IPS-15b (cell line): ENCODE data around the gene EEPD1.

ENCODE experiments used
- H3K27me3 ChIP-seq: one replicate; pipeline ENCODE4 v1.6.1; 2013; ENCODE audit warnings: low read length; ENCODE audit not compliant: control insufficient read depth, insufficient read depth
- H3K36me3 ChIP-seq: one replicate; pipeline ENCODE4 v1.6.1; 2013; ENCODE audit warnings: low read length; ENCODE audit not compliant: control insufficient read depth, insufficient read depth
- H3K4me1 ChIP-seq: one replicate; pipeline ENCODE4 v1.6.1; 2013; ENCODE audit warnings: mild to moderate bottlenecking, low read length; ENCODE audit not compliant: control insufficient read depth, insufficient read depth
- H3K4me3 ChIP-seq: one replicate; pipeline ENCODE4 v1.5.1; 2013; ENCODE audit warnings: low read depth, low read length
- H3K9ac ChIP-seq: one replicate; pipeline ENCODE4 v1.6.1; 2013; ENCODE audit warnings: low read depth, mild to moderate bottlenecking, low read length
- H3K9me3 ChIP-seq: one replicate; pipeline ENCODE4 v1.6.1; 2013; ENCODE audit warnings: mild to moderate bottlenecking, low read length; ENCODE audit not compliant: control insufficient read depth, insufficient read depth

Gene EEPD1

GRCh38 chr7:36131026-36131425, 22.0 kb upstream of the EEPD1 start:
- H3K4me3 ChIP-seq = no peak overlapping the region
- H3K27me3 ChIP-seq = no peaks in the 10 kb centered on the region
- no peak overlapping the region for H3K9ac ChIP-seq
- H3K4me1 ChIP-seq = no peaks in the 10 kb centered on the region
- no peaks in the 10 kb centered on the region for H3K36me3 ChIP-seq
- H3K9me3 ChIP-seq = no peaks in the 10 kb centered on the region

GRCh38 chr7:36131499-36131898, 21.6 kb upstream of the EEPD1 start:
- Histone ChIP-seq H3K27me3 (no peaks in the 10 kb centered on the region), H3K9ac (no peak overlapping the region), H3K9me3 (no peaks in the 10 kb centered on the region), H3K4me1 (no peaks in the 10 kb centered on the region), H3K4me3 (no peak overlapping the region), H3K36me3 (no peaks in the 10 kb centered on the region)

GRCh38 chr7:36132012-36132411, 21.0 kb upstream of the EEPD1 start:
- no peaks in the 10 kb centered on the region for H3K36me3 ChIP-seq
- H3K27me3 ChIP-seq = no peaks in the 10 kb centered on the region
- no peaks in the 10 kb centered on the region for H3K4me1 ChIP-seq
- no peak overlapping the region for H3K4me3 ChIP-seq
- H3K9me3 ChIP-seq = no peaks in the 10 kb centered on the region
- no peak overlapping the region for H3K9ac ChIP-seq

GRCh38 chr7:36135700-36136099, 17.4 kb upstream of the EEPD1 start:
- H3K9me3 ChIP-seq = no peaks in the 10 kb centered on the region
- H3K4me1 ChIP-seq = no peaks in the 10 kb centered on the region
- no peak overlapping the region for H3K4me3 ChIP-seq
- no peaks in the 10 kb centered on the region for H3K27me3 ChIP-seq
- H3K36me3 ChIP-seq = no peaks in the 10 kb centered on the region
- H3K9ac ChIP-seq = no peak overlapping the region

- Histone ChIP-seq H3K9me3 (no peaks in the 10 kb centered on the region), H3K4me1 (no peaks in the 10 kb centered on the region), H3K27me3 (no peaks in the 10 kb centered on the region), H3K4me3 (no peak overlapping the region), H3K36me3 (no peaks in the 10 kb centered on the region), H3K9ac (no peak overlapping the region)
Measured at GRCh38 chr7:36137258-36137657, 15.8 kb upstream of the EEPD1 start.

GRCh38 chr7:36137754-36138153, 15.3 kb upstream of the EEPD1 start:
- H3K36me3 ChIP-seq = no peaks in the 10 kb centered on the region
- no peak overlapping the region for H3K9ac ChIP-seq
- H3K4me3 ChIP-seq = no peak overlapping the region
- H3K4me1 ChIP-seq = no peaks in the 10 kb centered on the region
- H3K9me3 ChIP-seq = no peaks in the 10 kb centered on the region
- no peaks in the 10 kb centered on the region for H3K27me3 ChIP-seq

GRCh38 chr7:36138209-36138608, 14.8 kb upstream of the EEPD1 start:
- no peaks in the 10 kb centered on the region for H3K9me3 ChIP-seq
- H3K36me3 ChIP-seq = no peaks in the 10 kb centered on the region
- no peaks in the 10 kb centered on the region for H3K4me1 ChIP-seq
- no peak overlapping the region for H3K9ac ChIP-seq
- H3K27me3 ChIP-seq = no peaks in the 10 kb centered on the region
- H3K4me3 ChIP-seq = no peak overlapping the region

- Histone ChIP-seq H3K4me3 (no peak overlapping the region), H3K27me3 (no peaks in the 10 kb centered on the region), H3K4me1 (no peaks in the 10 kb centered on the region), H3K9me3 (no peaks in the 10 kb centered on the region), H3K36me3 (no peaks in the 10 kb centered on the region), H3K9ac (no peak overlapping the region)
Measured at GRCh38 chr7:36141351-36141750, 11.7 kb upstream of the EEPD1 start.

DNA sequence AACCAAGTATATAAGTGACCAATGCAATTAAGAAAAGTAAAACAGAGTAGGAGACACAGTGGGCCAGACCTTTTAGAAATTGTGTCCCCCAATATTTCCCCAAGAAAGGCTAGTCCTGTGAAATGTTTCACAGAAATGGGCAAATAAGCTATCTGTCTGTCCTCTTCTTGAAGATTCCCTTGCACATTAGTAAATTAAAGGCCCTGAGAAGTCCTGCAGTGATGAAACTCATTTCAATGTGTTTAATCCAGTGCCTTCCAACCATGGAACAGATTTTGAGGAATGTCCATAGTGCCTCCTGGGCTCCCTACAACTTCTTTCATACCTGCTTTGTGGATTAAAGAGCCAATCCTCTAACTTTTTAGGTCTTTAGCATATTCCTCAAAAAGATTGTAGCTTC, 11.2 kb upstream of the EEPD1 start:
- Histone ChIP-seq H3K9ac (no peak overlapping the region), H3K4me3 (no peak overlapping the region), H3K27me3 (no peaks in the 10 kb centered on the region), H3K4me1 (no peaks in the 10 kb centered on the region), H3K36me3 (no peaks in the 10 kb centered on the region), H3K9me3 (no peaks in the 10 kb centered on the region)

DNA sequence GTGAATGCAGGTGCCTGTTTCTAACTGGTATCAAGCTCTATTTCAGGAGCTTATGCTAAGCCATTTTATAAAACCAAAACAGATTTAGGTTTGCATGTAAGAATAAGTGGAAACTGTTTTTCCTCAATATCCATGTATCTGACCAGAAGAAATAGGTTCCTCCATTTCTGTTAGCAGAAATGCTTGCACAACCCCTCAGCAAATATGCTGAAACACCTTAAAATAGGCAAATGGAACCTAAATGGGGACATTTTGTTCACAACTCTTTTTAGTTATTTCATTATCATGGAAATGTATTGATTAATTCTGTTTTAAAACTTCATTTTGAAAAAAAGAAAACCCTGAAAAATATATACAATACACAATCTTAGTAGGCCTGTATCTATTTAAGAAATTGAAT, 8.9 kb upstream of the EEPD1 start:
- Histone ChIP-seq H3K27me3 (no peaks in the 10 kb centered on the region), H3K4me1 (no peaks in the 10 kb centered on the region), H3K36me3 (no peaks in the 10 kb centered on the region), H3K9ac (no peak overlapping the region), H3K9me3 (no peaks in the 10 kb centered on the region), H3K4me3 (no peak overlapping the region)

GRCh38 chr7:36145686-36146085, 7.4 kb upstream of the EEPD1 start:
- H3K9ac ChIP-seq = no peak overlapping the region
- H3K9me3 ChIP-seq = no peaks in the 10 kb centered on the region
- no peaks in the 10 kb centered on the region for H3K4me1 ChIP-seq
- H3K27me3 ChIP-seq = no peaks in the 10 kb centered on the region
- H3K36me3 ChIP-seq = no peaks in the 10 kb centered on the region
- H3K4me3 ChIP-seq = no peak overlapping the region

GRCh38 chr7:36147361-36147760, 5.7 kb upstream of the EEPD1 start:
- Histone ChIP-seq H3K36me3 (no peaks in the 10 kb centered on the region), H3K9me3 (no peaks in the 10 kb centered on the region), H3K4me3 (no peak overlapping the region), H3K4me1 (peaks cover 4% of the 10 kb centered on the region), H3K27me3 (no peaks in the 10 kb centered on the region), H3K9ac (no peak overlapping the region)
